GM18868 (cell line): ENCODE results near the gene TMEM51.

Experiments used
- ATAC-seq: cut with Tn5 transposase; IDR thresholded peaks from one replicate; pipeline ENCODE4 v1.9.1; 2021; ENCODE audit warnings: mild to moderate bottlenecking, moderate library complexity; ENCODE audit not compliant: unreplicated experiment

The TMEM51 gene

GRCh38 chr1:15238789-15239188 lies 85.2 kb downstream of the TMEM51 start:
- ATAC-seq: no peak

GRCh38 chr1:15242766-15243165 lies 89.2 kb downstream of the TMEM51 start:
- no peak for ATAC-seq

GRCh38 chr1:15243275-15244043 lies 89.9 kb downstream of the TMEM51 start:
- ATAC-seq: no peak

GRCh38 chr1:15244813-15245212 lies 91.3 kb downstream of the TMEM51 start:
- ATAC-seq: no peak

- no peak for ATAC-seq
Observed at GRCh38 chr1:15245593-15246360, 92.2 kb downstream of the TMEM51 start.

- no peak for ATAC-seq
Observed at GRCh38 chr1:15246960-15247614, 93.5 kb downstream of the TMEM51 start, which contains the start of gene FHAD1. Gene FHAD1, plus strand, starts transcription at chr1:15247223. Its CDS starts 4,562 bp downstream, at chr1:15251785.

- no peak for ATAC-seq
Observed at GRCh38 chr1:15248216-15248615, 94.7 kb downstream of the TMEM51 start.

GRCh38 chr1:15249081-15249480 lies 95.5 kb downstream of the TMEM51 start:
- no peak for ATAC-seq

GRCh38 chr1:15251857-15252835 lies 98.6 kb downstream of the TMEM51 start:
- no peak for ATAC-seq

- no peak for ATAC-seq
Observed at GRCh38 chr1:15254559-15254958, 101.0 kb downstream of the TMEM51 start.

GRCh38 chr1:15255582-15256149 lies 102.1 kb downstream of the TMEM51 start:
- ATAC-seq: no peak

- ATAC-seq: no peak
Observed at GRCh38 chr1:15256584-15256983, 103.0 kb downstream of the TMEM51 start.

- no peak for ATAC-seq
Observed at GRCh38 chr1:15257309-15257708, 103.8 kb downstream of the TMEM51 start.

- ATAC-seq: no peak
Observed at GRCh38 chr1:15258833-15259621, 105.5 kb downstream of the TMEM51 start.

GRCh38 chr1:15259622-15260007 lies 106.1 kb downstream of the TMEM51 start:
- ATAC-seq: no peak

GRCh38 chr1:15260418-15261154 lies 107.0 kb downstream of the TMEM51 start:
- ATAC-seq: no peak

GRCh38 chr1:15261155-15262002 lies 107.8 kb downstream of the TMEM51 start:
- ATAC-seq: peak; percentile 57

- ATAC-seq: no peak
Observed at GRCh38 chr1:15262003-15262377, 108.4 kb downstream of the TMEM51 start.
